Endothelial cell of umbilical vein (primary cell): Measurements from ENCODE around the gene ATXN7. TPM values are rescaled to one million over a fixed set of nuclear protein-coding genes. Genes with fewer than 3 reads are reported as not detected.

Experiments
- BruUV-seq: library from RNA; stranded (reverse); fragments of 400-500 nt; replicated peaks from 2 replicates; lab custom pipeline; 2021; lab: Mats Ljungman, UMichigan
- CTCF ChIA-PET: fragments of 300-600, 350-600 bp; sonication (Branson Sonifier 250); formaldehyde crosslinking; loops from one replicate; lab custom pipeline; 2021; ENCODE audit warnings: antibody characterized with exemption, inconsistent platforms; lab: Charles Lee
- POLR2A ChIA-PET: fragments of 300-600, 350-600 bp; sonication (Branson Sonifier 250); formaldehyde crosslinking; loops from one replicate; lab custom pipeline; 2021; ENCODE audit warnings: antibody characterized with exemption, inconsistent platforms; lab: Charles Lee
- DNase-seq: peaks from one replicate; pipeline ENCODE4 v3.0.0-alpha.2; 2011; ENCODE audit warnings: low read depth, low spot score
- FAIRE-seq: peaks from 2 replicates; lab custom pipeline; 2011; peaks lifted over from hg19 to GRCh38; lab: Jason Lieb, UNC
- H2AFZ ChIP-seq: 2 replicates; pipeline ENCODE4 v1.6.0; 2012; ENCODE audit warnings: low read depth, low read length, control low read depth, inconsistent platforms
- H3K27ac ChIP-seq: 2 replicates; pipeline ENCODE4 v1.5.1; 2011; ENCODE audit warnings: low read depth, mild to moderate bottlenecking, control low read depth, low read length, moderate library complexity; ENCODE audit not compliant: insufficient read depth
- H3K27me3 ChIP-seq, 2 experiments: 2 replicates each; pipeline versions ENCODE4 v1.6.0 to v1.6.1; 2011; ENCODE audit warnings: low read length in 2 of 2, mixed read lengths in 1 of 2; ENCODE audit not compliant: control insufficient read depth in 2 of 2, insufficient read depth in 2 of 2
- H3K36me3 ChIP-seq, 2 experiments: 2 replicates in 1 of 2; 3 replicates in 1 of 2; pipeline ENCODE4 v1.5.1; 2011; ENCODE audit warnings: low read length in 2 of 2, mild to moderate bottlenecking in 1 of 2, moderate library complexity in 1 of 2; ENCODE audit not compliant: control insufficient read depth in 2 of 2, insufficient read depth in 2 of 2; ENCODE audit errors: extremely low read depth in 1 of 2
- H3K4me1 ChIP-seq: 3 replicates; pipeline ENCODE4 v1.5.1; 2011; ENCODE audit warnings: mild to moderate bottlenecking, low read length; ENCODE audit not compliant: control insufficient read depth, insufficient read depth; ENCODE audit errors: extremely low read depth
- H3K4me2 ChIP-seq: 2 replicates; pipeline ENCODE4 v1.6.1; 2011; ENCODE audit warnings: low read length, control low read depth, mixed read lengths; ENCODE audit not compliant: insufficient read depth
- H3K4me3 ChIP-seq, 3 experiments: fragments of 200-600 bp in 1 of 3; sonication (generic), shearing (Covaris generic) in 1 of 3; replicated peaks in 1 of 3; 2 replicates each; pipeline ENCODE4 v1.5.1; 2011 to 2016; ENCODE audit warnings: control low read depth in 3 of 3, low read length in 3 of 3, mild to moderate bottlenecking in 2 of 3, inconsistent platforms in 1 of 3, low read depth in 1 of 3, moderate library complexity in 1 of 3; ENCODE audit not compliant: insufficient read depth in 1 of 3
- H3K79me2 ChIP-seq: 2 replicates; pipeline ENCODE4 v1.6.0; 2012; ENCODE audit warnings: low read length, inconsistent platforms; ENCODE audit not compliant: control insufficient read depth, insufficient read depth
- H3K9ac ChIP-seq: replicated peaks from 2 replicates; pipeline ENCODE3; 2011; ENCODE audit warnings: low read length, control low read depth; ENCODE audit not compliant: insufficient read depth; ENCODE audit errors: extremely low read depth
- H3K9me1 ChIP-seq: replicated peaks from 3 replicates; pipeline ENCODE4 v1.6.0; 2011; ENCODE audit warnings: mild to moderate bottlenecking, low read length; ENCODE audit not compliant: control insufficient read depth, insufficient read depth; ENCODE audit errors: extremely low read depth
- H3K9me3 ChIP-seq: replicated peaks from 2 replicates; pipeline ENCODE4 v1.5.1; 2012; ENCODE audit warnings: low read length, inconsistent platforms; ENCODE audit not compliant: control insufficient read depth, insufficient read depth
- H4K20me1 ChIP-seq: replicated peaks from 2 replicates; pipeline ENCODE3; 2011; ENCODE audit warnings: mild to moderate bottlenecking, low read length; ENCODE audit not compliant: control insufficient read depth, insufficient read depth; ENCODE audit errors: extremely low read depth
- EZH2 ChIP-seq: IDR thresholded peaks from 2 replicates; pipeline ENCODE4 v1.6.1; 2012; ENCODE audit warnings: borderline replicate concordance, low read depth, mild to moderate bottlenecking, moderate library complexity, low read length, inconsistent platforms; ENCODE audit not compliant: severe bottlenecking
- FOS ChIP-seq: IDR thresholded peaks from 2 replicates; pipeline ENCODE4 v1.6.1; 2011; ENCODE audit warnings: mild to moderate bottlenecking, low read length, moderate library complexity, borderline replicate concordance; ENCODE audit not compliant: insufficient read depth
- GATA2 ChIP-seq: IDR thresholded peaks from 2 replicates; pipeline ENCODE4 v1.7.0; 2011; ENCODE audit warnings: low read depth, mild to moderate bottlenecking, moderate library complexity, mixed read lengths, low read length; ENCODE audit not compliant: insufficient read length, insufficient read depth
- JUN ChIP-seq: IDR thresholded peaks from 2 replicates; pipeline ENCODE4 v1.6.1; 2011; ENCODE audit warnings: borderline replicate concordance, low read depth; ENCODE audit not compliant: insufficient read length, insufficient read depth
- MAX ChIP-seq: IDR thresholded peaks from 2 replicates; pipeline ENCODE4 v1.6.1; 2011; ENCODE audit not compliant: insufficient read depth, insufficient read length
- MYC ChIP-seq: IDR thresholded peaks from one replicate; pipeline ENCODE4 v1.6.1; 2011; ENCODE audit warnings: mild to moderate bottlenecking, low read depth, low read length
- POLR2A ChIP-seq: IDR thresholded peaks from 2 replicates; pipeline ENCODE4 v1.6.1; 2012; ENCODE audit warnings: low read depth, mild to moderate bottlenecking, control low read depth, low read length
- POLR2AphosphoS5 ChIP-seq: IDR thresholded peaks from 2 replicates; pipeline ENCODE4 v1.6.1; 2012; ENCODE audit warnings: low read depth, mild to moderate bottlenecking, control low read depth, low read length, moderate library complexity; ENCODE audit not compliant: insufficient read depth
- dilution Hi-C: fragments of 300-500 bp; cut with MboI; formaldehyde crosslinking; loops from one replicate; pipeline ENCODE4 v1.15.0; 2019; ENCODE audit warnings: low sequenced_read_pairs; ENCODE audit not compliant: extremely low pct_ligation_motif_present
- intact Hi-C: fragments of 100-400 bp; cut with micrococcal nuclease; formaldehyde crosslinking; loops from one replicate; pipeline ENCODE4 v1.10.0; 2022
- polyA plus RNA-seq, 4 experiments: library from polyadenylated mRNA; depleted of rRNA in 3 of 4; stranded (reverse) in 3 of 4; unstranded in 1 of 4; fragments of >200 nt; gene quantifications; 2 replicates each; pipeline versions ENCODE4 v1.2.1 to v1.2.3, GENCODE V29; 2011 to 2012; ENCODE audit warnings: missing spikeins in 1 of 4
- total RNA-seq: library from RNA; stranded (reverse); gene quantifications from 2 replicates; pipeline ENCODE4 v1.2.3, GENCODE V29; 2021
- TF ChIP-seq, protein P1 (sequence below), 2 donors: IDR thresholded peaks; 1 replicate in 1 of 2; 2 replicates in 1 of 2; pipeline ENCODE4 v1.5.1; 2011; ENCODE audit warnings: low read length in 2 of 2, mild to moderate bottlenecking in 2 of 2, moderate library complexity in 2 of 2, control low read depth in 1 of 2, inconsistent platforms in 1 of 2, low read depth in 1 of 2; ENCODE audit not compliant: insufficient read depth in 1 of 2; ENCODE audit errors: extremely low read depth in 1 of 2

Gene ATXN7
- total and polyA plus RNA-seq, 2 donors (not counting 3 experiments of a cell fraction or from before 2014, with no cell fraction given): 21.2 to 34.7 TPM

DNA sequence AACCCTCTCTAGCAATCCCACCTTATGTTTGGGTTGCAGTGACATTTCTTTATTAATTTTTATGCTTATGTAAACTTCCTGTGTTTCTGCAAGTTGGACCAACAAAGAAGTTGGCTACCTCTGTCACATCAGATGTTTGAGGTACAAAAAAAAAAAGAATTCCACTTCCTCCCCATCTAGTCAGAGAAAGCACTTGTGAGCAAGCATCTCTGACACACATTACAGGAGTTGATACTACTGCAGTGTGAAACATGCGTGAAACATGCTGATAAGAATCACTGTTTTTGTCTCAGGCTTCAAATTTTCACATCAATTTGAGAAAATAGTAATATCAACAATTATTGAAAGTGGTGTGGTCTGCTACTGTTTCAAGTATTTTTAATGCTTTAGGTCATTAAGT lies 47.2 kb downstream of the ATXN7 start:
- dilution Hi-C loops: no loop called here
- Histone ChIP-seq H3K27ac (peak overlapping the region; percentile 85), H3K4me2 (peak overlapping the region; percentile 92), H3K4me3 (peak overlapping the region in 1 of 3 experiments; percentile 79), H3K9me1 (no peaks in the 10 kb centered on the region), H3K36me3 (peaks cover 0 to 2% of the 10 kb centered on the region in 2 experiments), H4K20me1 (no peaks in the 10 kb centered on the region), H2AFZ (no peak overlapping the region), H3K79me2 (peaks cover 20% of the 10 kb centered on the region), H3K27me3 (no peaks in the 10 kb centered on the region), H3K9me3 (no peaks in the 10 kb centered on the region), H3K9ac (peak overlapping the region; percentile 85), H3K4me1 (peaks cover 24% of the 10 kb centered on the region)
- ChIA-PET POLR2A (no interaction called here), CTCF (interaction anchor here (0.9 to 3.0 kb wide), 3 partner anchors 8 to 83 kb away, joined by 3 to 8 read pairs (median 5); no protein-coding TSS in a partner anchor)
- FAIRE-seq: peak; percentile 57
- peak; percentile 17 for DNase-seq
- BruUV-seq: no TSS peak
- TF ChIP-seq, protein P1, sequence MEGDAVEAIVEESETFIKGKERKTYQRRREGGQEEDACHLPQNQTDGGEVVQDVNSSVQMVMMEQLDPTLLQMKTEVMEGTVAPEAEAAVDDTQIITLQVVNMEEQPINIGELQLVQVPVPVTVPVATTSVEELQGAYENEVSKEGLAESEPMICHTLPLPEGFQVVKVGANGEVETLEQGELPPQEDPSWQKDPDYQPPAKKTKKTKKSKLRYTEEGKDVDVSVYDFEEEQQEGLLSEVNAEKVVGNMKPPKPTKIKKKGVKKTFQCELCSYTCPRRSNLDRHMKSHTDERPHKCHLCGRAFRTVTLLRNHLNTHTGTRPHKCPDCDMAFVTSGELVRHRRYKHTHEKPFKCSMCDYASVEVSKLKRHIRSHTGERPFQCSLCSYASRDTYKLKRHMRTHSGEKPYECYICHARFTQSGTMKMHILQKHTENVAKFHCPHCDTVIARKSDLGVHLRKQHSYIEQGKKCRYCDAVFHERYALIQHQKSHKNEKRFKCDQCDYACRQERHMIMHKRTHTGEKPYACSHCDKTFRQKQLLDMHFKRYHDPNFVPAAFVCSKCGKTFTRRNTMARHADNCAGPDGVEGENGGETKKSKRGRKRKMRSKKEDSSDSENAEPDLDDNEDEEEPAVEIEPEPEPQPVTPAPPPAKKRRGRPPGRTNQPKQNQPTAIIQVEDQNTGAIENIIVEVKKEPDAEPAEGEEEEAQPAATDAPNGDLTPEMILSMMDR (IDR thresholded peaks at IDR 0.05; ENCODE audit: extremely low read depth in 1 of 2, insufficient read depth in 1 of 2, low read depth in 1 of 2, low read length in 2 of 2): no peak
- no peak for TF ChIP-seq EZH2
- TF ChIP-seq FOS: no peak
- no peak for TF ChIP-seq MYC
- no peak for TF ChIP-seq MAX
- no peak for TF ChIP-seq JUN
- no peak for TF ChIP-seq POLR2A
- TF ChIP-seq GATA2: no peak
- no peak for TF ChIP-seq POLR2AphosphoS5
- intact Hi-C loops: loop anchor here (5.0 kb wide), 2 partner anchors 51 to 89 kb away; no protein-coding TSS in a partner anchor
